Gastrocnemius medialis (tissue), 4 donors: Measurements from ENCODE around the gene ODAM. TPM values are rescaled to one million over a fixed set of nuclear protein-coding genes. Genes with fewer than 3 reads are reported as not detected.

Experiments used
- ATAC-seq, 2 donors: fragments of 150-250 bp; one replicate each; pipeline ENCODE4 v1.9.1; 2016
- DNase-seq, 2 donors: peaks; one replicate each; pipeline ENCODE4 v3.0.0-alpha.2; 2019
- H3K27ac ChIP-seq, 4 donors: fragments of 200-600 bp; sonication (generic); 1 replicate in 1 of 4; 2 replicates in 3 of 4; pipeline ENCODE4 v1.5.1; 2016 to 2018; ENCODE audit warnings: mild to moderate bottlenecking in 2 of 4, moderate library complexity in 1 of 4
- H3K27me3 ChIP-seq, 3 donors: fragments of 200-600 bp; sonication (generic) in 2 of 3; 1 replicate in 1 of 3; 2 replicates in 2 of 3; pipeline versions ENCODE4 v1.5.1 to v1.6.0; 2016 to 2019; ENCODE audit warnings: mild to moderate bottlenecking in 1 of 3, moderate library complexity in 1 of 3
- H3K36me3 ChIP-seq, 2 donors: fragments of 200-600 bp; sonication (generic) in 1 of 2; one replicate each; pipeline ENCODE4 v1.5.1; 2017 to 2018
- H3K4me1 ChIP-seq, 2 donors: fragments of 200-600 bp; sonication (generic) in 1 of 2; one replicate each; pipeline ENCODE4 v1.5.1; 2016 to 2017; ENCODE audit warnings: mild to moderate bottlenecking in 2 of 2
- H3K4me3 ChIP-seq, 4 donors: fragments of 200-600 bp; sonication (generic) in 3 of 4; 1 replicate in 1 of 4; 2 replicates in 3 of 4; pipeline ENCODE4 v1.5.1; 2016 to 2019; ENCODE audit warnings: mild to moderate bottlenecking in 2 of 4
- H3K9me3 ChIP-seq, 3 donors: fragments of 200-600 bp; sonication (generic) in 2 of 3; 1 replicate in 1 of 3; 2 replicates in 2 of 3; pipeline ENCODE4 v1.5.1; 2016 to 2019
- CTCF ChIP-seq, 5 experiments: fragments of 450-650 bp in 3 of 5; fragments of 200-600 bp in 2 of 5; sonication (generic) in 2 of 5; IDR thresholded peaks in 4 of 5; conservative IDR thresholded peaks in 1 of 5; 1 replicate in 4 of 5; 2 replicates in 1 of 5; pipeline ENCODE4 v1.5.1; 2016 to 2019; ENCODE audit warnings: antibody characterized with exemption in 5 of 5, mild to moderate bottlenecking in 3 of 5, moderate library complexity in 3 of 5
- POLR2A ChIP-seq, 2 donors: fragments of 450-650 bp; IDR thresholded peaks; one replicate each; pipeline ENCODE4 v1.6.1; 2017; ENCODE audit warnings: antibody characterized with exemption in 2 of 2, mild to moderate bottlenecking in 2 of 2, moderate library complexity in 2 of 2
- in situ Hi-C, 4 donors: fragments of 200-750 bp; cut with MboI; loops; one replicate each; pipeline versions ENCODE4 v1.15.0 to v1.8.0; 2017; ENCODE audit warnings: low sequenced_read_pairs in 4 of 4
- intact Hi-C: fragments of 100-400 bp; cut with DNase I; formaldehyde crosslinking; loops from one replicate; pipeline ENCODE4 v1.15.1; 2023; ENCODE audit warnings: low total_unique reads
- total RNA-seq, 4 donors: library from RNA; depleted of rRNA; stranded (reverse); fragments of >200 nt; gene quantifications; one replicate each; pipeline versions ENCODE4 v1.1.0 to v1.2.3, GENCODE V29; 2016

ODAM gene
- not detected for total RNA-seq

GRCh38 chr4:70195425-70195824, at the start of gene ODAM:
Gene ODAM (plus strand): TSS chr4:70195725. CDS start chr4:70196544, 819 bp downstream.
- no peaks in the 10 kb centered on the region for H3K4me1 ChIP-seq
- ATAC-seq (no peak), DNase-seq (no peak)
- in situ Hi-C loops: no loop called here
- no peak for TF ChIP-seq CTCF (IDR thresholded peaks at IDR 0.05 in 4 of 5, conservative IDR thresholded peaks at IDR 0.05 in 1 of 5)
- no peak for TF ChIP-seq POLR2A (IDR thresholded peaks at IDR 0.05)
- intact Hi-C loops: no loop called here
- no peaks in the 10 kb centered on the region for H3K27me3 ChIP-seq
- H3K4me3 ChIP-seq: no peak within 1 kb of the TSS
- H3K36me3 ChIP-seq: no peaks in the 10 kb centered on the region
- no peak within 1 kb of the TSS for H3K27ac ChIP-seq
- no peaks in the 10 kb centered on the region for H3K9me3 ChIP-seq

- TF ChIP-seq CTCF (IDR thresholded peaks at IDR 0.05 in 4 of 5, conservative IDR thresholded peaks at IDR 0.05 in 1 of 5): no peak
- no peak for TF ChIP-seq POLR2A (IDR thresholded peaks at IDR 0.05)
- in situ Hi-C loops: no loop called here
- Histone ChIP-seq H3K36me3 (no peaks in the 10 kb centered on the region), H3K9me3 (no peaks in the 10 kb centered on the region), H3K4me1 (no peaks in the 10 kb centered on the region), H3K27me3 (no peaks in the 10 kb centered on the region), H3K4me3 (no peak overlapping the region), H3K27ac (no peak overlapping the region)
- ATAC-seq: no peak
- DNase-seq: no peak
- intact Hi-C loops: no loop called here
These were observed 44.3 kb upstream of the ODAM start for GRCh38 chr4:70151271-70151670.

GRCh38 chr4:70152088-70152487, 43.4 kb upstream of the ODAM start:
- DNase-seq (no peak), ATAC-seq (no peak)
- in situ Hi-C loops: no loop called here
- no peak overlapping the region for H3K4me3 ChIP-seq
- intact Hi-C loops: no loop called here
- no peaks in the 10 kb centered on the region for H3K36me3 ChIP-seq
- no peaks in the 10 kb centered on the region for H3K9me3 ChIP-seq
- no peaks in the 10 kb centered on the region for H3K27me3 ChIP-seq
- no peaks in the 10 kb centered on the region for H3K4me1 ChIP-seq
- no peak for TF ChIP-seq CTCF (IDR thresholded peaks at IDR 0.05 in 4 of 5, conservative IDR thresholded peaks at IDR 0.05 in 1 of 5)
- no peak overlapping the region for H3K27ac ChIP-seq

GRCh38 chr4:70153937-70154336, 41.6 kb upstream of the ODAM start, which contains the start of gene PRR27:
Gene PRR27 (plus strand): TSS chr4:70154237. CDS start chr4:70154376, 139 bp downstream.
- no peak for ATAC-seq
- Histone ChIP-seq H3K9me3 (no peaks in the 10 kb centered on the region), H3K4me1 (no peaks in the 10 kb centered on the region), H3K27ac (no peak within 1 kb of the TSS), H3K4me3 (no peak within 1 kb of the TSS), H3K36me3 (no peaks in the 10 kb centered on the region), H3K27me3 (no peaks in the 10 kb centered on the region)
- in situ Hi-C loops (no loop called here), intact Hi-C loops (no loop called here)
- DNase-seq: no peak
- TF ChIP-seq POLR2A (IDR thresholded peaks at IDR 0.05) (no peak), CTCF (IDR thresholded peaks at IDR 0.05 in 4 of 5, conservative IDR thresholded peaks at IDR 0.05 in 1 of 5) (no peak)

GRCh38 chr4:70158576-70158975, 36.9 kb upstream of the ODAM start:
- H3K36me3 ChIP-seq: no peaks in the 10 kb centered on the region
- no peak overlapping the region for H3K4me3 ChIP-seq
- H3K27me3 ChIP-seq: no peaks in the 10 kb centered on the region
- H3K4me1 ChIP-seq: no peaks in the 10 kb centered on the region
- TF ChIP-seq POLR2A (IDR thresholded peaks at IDR 0.05) (no peak), CTCF (IDR thresholded peaks at IDR 0.05 in 4 of 5, conservative IDR thresholded peaks at IDR 0.05 in 1 of 5) (no peak)
- ATAC-seq: no peak
- DNase-seq: no peak
- in situ Hi-C loops: no loop called here
- no peak overlapping the region for H3K27ac ChIP-seq
- intact Hi-C loops: no loop called here
- H3K9me3 ChIP-seq: no peaks in the 10 kb centered on the region
